ENCODE measurements around the gene PFDN6.

DNA sequence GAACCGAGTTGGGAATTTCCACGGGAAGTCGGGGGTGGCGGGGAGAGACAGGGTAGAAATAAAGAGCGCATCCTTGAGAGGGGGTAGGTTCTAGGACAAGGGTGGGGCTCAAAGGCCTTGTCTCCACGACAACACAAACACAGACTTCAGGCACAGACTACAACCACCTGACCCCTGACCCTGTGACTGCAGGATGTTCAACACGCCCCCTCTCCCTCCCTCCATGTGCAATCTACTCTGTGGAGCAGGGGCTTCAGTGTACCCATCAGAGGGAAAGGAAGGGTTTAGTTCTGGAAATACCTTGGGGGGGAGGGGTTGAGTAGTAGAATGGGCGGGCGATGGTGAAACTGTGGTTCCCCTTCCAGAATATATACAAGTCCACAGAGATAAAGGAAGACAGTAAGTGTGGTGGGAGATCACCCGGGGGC is 25.1 kb downstream of the PFDN6 start:
- TF ChIP-seq, protein P1, sequence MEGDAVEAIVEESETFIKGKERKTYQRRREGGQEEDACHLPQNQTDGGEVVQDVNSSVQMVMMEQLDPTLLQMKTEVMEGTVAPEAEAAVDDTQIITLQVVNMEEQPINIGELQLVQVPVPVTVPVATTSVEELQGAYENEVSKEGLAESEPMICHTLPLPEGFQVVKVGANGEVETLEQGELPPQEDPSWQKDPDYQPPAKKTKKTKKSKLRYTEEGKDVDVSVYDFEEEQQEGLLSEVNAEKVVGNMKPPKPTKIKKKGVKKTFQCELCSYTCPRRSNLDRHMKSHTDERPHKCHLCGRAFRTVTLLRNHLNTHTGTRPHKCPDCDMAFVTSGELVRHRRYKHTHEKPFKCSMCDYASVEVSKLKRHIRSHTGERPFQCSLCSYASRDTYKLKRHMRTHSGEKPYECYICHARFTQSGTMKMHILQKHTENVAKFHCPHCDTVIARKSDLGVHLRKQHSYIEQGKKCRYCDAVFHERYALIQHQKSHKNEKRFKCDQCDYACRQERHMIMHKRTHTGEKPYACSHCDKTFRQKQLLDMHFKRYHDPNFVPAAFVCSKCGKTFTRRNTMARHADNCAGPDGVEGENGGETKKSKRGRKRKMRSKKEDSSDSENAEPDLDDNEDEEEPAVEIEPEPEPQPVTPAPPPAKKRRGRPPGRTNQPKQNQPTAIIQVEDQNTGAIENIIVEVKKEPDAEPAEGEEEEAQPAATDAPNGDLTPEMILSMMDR (conservative IDR thresholded peaks at IDR 0.05) = no peak
- no peak for TF ChIP-seq ZFX (IDR thresholded peaks at IDR 0.05)
